Measurements from ENCODE around the gene ASTN1. TPM values are rescaled to one million over a fixed set of nuclear protein-coding genes. Genes with fewer than 3 reads are reported as not detected.
A peak's percentile ranks its signal among the peaks of the same experiment; 100 is the strongest.

Gene ASTN1
- total and polyA plus RNA-seq, 9 of the 15 experiments (the other 6 are each of a cell fraction or from before 2014, with no cell fraction given) = 0.05 to 0.22 (median 0.18) TPM

DNA sequence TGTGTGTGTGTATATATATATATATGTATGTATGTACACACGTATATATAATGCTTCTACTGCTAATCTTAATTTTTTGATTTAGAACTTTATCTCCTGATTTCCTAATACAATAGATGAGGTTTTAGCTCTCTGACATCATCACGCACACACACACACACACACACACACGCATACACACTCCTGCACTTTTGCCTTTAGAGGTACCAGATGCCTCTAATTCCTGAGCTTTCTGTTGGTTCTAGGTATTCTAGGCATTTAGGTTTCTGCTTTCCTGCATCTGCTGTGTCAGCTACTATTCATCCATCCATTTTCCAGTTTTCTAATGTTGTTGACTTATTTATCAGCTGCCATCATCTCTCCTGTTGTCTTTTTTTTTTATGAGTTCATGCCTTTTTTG, 348.3 kb downstream of the ASTN1 start:
- no TSS peak for BruUV-seq (replicated peaks)
- Histone ChIP-seq H3K4me2 (ENCODE audit: insufficient read depth, low read length) (no peak overlapping the region), H3K27me3 (ENCODE audit: control insufficient read depth in 2 of 2, insufficient read depth in 2 of 2, low read length in 2 of 2) (0 out of 5 replicates have a peak, but pooled peaks cover 2 to 4% of the 10 kb centered on the region in 2 experiments), H3K9me3 (replicated peaks; ENCODE audit: control insufficient read depth, insufficient read depth, low read depth, low read length) (no peaks in the 10 kb centered on the region), H4K20me1 (replicated peaks; ENCODE audit: control insufficient read depth, insufficient read depth, low read length) (no peaks in the 10 kb centered on the region), H3K9ac (ENCODE audit: insufficient read depth in 1 of 2, low read depth in 2 of 2, low read length in 2 of 2) (no peak overlapping the region), H3K4me3 (no peak overlapping the region), H3K79me2 (ENCODE audit: control insufficient read depth, insufficient read depth, low read length) (no peaks in the 10 kb centered on the region), H3K36me3 (ENCODE audit: control insufficient read depth, insufficient read depth, low read length) (no peaks in the 10 kb centered on the region), H3K27ac (ENCODE audit: extremely low read depth, low read depth, low read length) (no peak overlapping the region), H3K4me1 (replicated peaks in 1 of 2; ENCODE audit: control insufficient read depth in 2 of 2, insufficient read depth in 2 of 2, low read length in 2 of 2) (no peaks in the 10 kb centered on the region; a peak in 1 of 5 replicates), H3K9me1 (ENCODE audit: control insufficient read depth, insufficient read depth, low read length) (no peaks in the 10 kb centered on the region), H2AFZ (ENCODE audit: low read depth, low read length) (no peak overlapping the region)
- 0% methylated on average over 3 of the region's 3 CpGs for WGBS (ENCODE audit: insufficient coverage, low coverage, missing lambda C conversion rate)
- DNase-seq (ENCODE audit: extremely low read depth in 1 of 4, low spot score in 3 of 4) = no peak
- intact Hi-C loops (cut with micrococcal nuclease) = no loop called here
- ChIA-PET POLR2A (no interaction called here), CTCF (ENCODE audit: low intra/inter-chr PET ratio) (no interaction called here)
- ATAC-seq = no peak
- peak; percentile 34; the same call in 1 of the 2 replicates for TF ChIP-seq ZNF316 (IDR thresholded peaks at IDR 0.05)
- TF ChIP-seq ZNF347 (CRISPR knock-in tag; IDR thresholded peaks at IDR 0.05; ENCODE audit: low read depth) = no peak
- no peak for FAIRE-seq
- in situ Hi-C loops (cut with MboI) = no loop called here

DNA sequence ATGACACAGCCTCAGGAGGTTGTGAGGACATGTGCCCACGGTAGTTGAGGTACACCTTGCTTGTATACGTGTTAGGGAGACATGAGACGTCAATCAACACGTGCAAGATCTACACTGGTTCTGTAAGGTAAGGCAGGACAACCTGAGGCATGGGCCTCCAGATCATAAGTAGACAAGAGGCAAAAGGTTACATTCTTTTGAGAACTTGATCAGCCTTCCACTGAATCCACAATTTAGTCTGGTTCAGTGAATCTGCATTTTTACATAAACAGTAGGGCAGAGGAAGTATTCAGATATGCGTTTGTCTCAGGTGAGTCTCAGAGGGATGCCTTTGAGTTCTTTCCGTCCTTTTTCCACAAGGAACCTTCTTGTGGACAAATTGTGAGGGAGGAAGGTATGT, 348.9 kb downstream of the ASTN1 start:
- POLR2A ChIA-PET = no interaction called here
- no peak overlapping the region for H3K27ac ChIP-seq (ENCODE audit: extremely low read depth, low read depth, low read length)
- intact Hi-C loops (cut with micrococcal nuclease) = no loop called here
- no peaks in the 10 kb centered on the region for H3K79me2 ChIP-seq (ENCODE audit: control insufficient read depth, insufficient read depth, low read length)
- H3K4me1 ChIP-seq (replicated peaks in 1 of 2; ENCODE audit: control insufficient read depth in 2 of 2, insufficient read depth in 2 of 2, low read length in 2 of 2) = no peaks in the 10 kb centered on the region; a peak in 1 of 5 replicates
- no peaks in the 10 kb centered on the region for H4K20me1 ChIP-seq (replicated peaks; ENCODE audit: control insufficient read depth, insufficient read depth, low read length)
- CTCF ChIA-PET (ENCODE audit: low intra/inter-chr PET ratio) = no interaction called here
- H3K9ac ChIP-seq (ENCODE audit: insufficient read depth in 1 of 2, low read depth in 2 of 2, low read length in 2 of 2) = no peak overlapping the region
- FAIRE-seq (no peak), ATAC-seq (no peak), DNase-seq (ENCODE audit: extremely low read depth in 1 of 4, low spot score in 3 of 4) (no peak)
- peaks cover 2 to 4% of the 10 kb centered on the region in 2 experiments; a peak in 4 of 5 replicates for H3K27me3 ChIP-seq (ENCODE audit: control insufficient read depth in 2 of 2, insufficient read depth in 2 of 2, low read length in 2 of 2)
- in situ Hi-C loops (cut with MboI) = no loop called here
- no peaks in the 10 kb centered on the region for H3K9me3 ChIP-seq (replicated peaks; ENCODE audit: control insufficient read depth, insufficient read depth, low read depth, low read length)
- no peak overlapping the region for H3K4me3 ChIP-seq
- no peak overlapping the region for H2AFZ ChIP-seq (ENCODE audit: low read depth, low read length)
- BruUV-seq (replicated peaks) = no TSS peak
- no peak overlapping the region for H3K4me2 ChIP-seq (ENCODE audit: insufficient read depth, low read length)
- under 1% methylated on average over 6 of the region's 6 CpGs for WGBS (ENCODE audit: insufficient coverage, low coverage, missing lambda C conversion rate)
- no peaks in the 10 kb centered on the region for H3K36me3 ChIP-seq (ENCODE audit: control insufficient read depth, insufficient read depth, low read length)
- no peaks in the 10 kb centered on the region for H3K9me1 ChIP-seq (ENCODE audit: control insufficient read depth, insufficient read depth, low read length)
- TF ChIP-seq CEBPB (tag; IDR thresholded peaks at IDR 0.05) = no peak
- TF ChIP-seq SNIP1 (IDR thresholded peaks at IDR 0.05; ENCODE audit: low read depth) = no peak
- TF ChIP-seq BRF1 (IDR thresholded peaks at IDR 0.05; ENCODE audit: borderline replicate concordance, extremely low read depth, insufficient read length) = no peak
- TF ChIP-seq, protein P1, sequence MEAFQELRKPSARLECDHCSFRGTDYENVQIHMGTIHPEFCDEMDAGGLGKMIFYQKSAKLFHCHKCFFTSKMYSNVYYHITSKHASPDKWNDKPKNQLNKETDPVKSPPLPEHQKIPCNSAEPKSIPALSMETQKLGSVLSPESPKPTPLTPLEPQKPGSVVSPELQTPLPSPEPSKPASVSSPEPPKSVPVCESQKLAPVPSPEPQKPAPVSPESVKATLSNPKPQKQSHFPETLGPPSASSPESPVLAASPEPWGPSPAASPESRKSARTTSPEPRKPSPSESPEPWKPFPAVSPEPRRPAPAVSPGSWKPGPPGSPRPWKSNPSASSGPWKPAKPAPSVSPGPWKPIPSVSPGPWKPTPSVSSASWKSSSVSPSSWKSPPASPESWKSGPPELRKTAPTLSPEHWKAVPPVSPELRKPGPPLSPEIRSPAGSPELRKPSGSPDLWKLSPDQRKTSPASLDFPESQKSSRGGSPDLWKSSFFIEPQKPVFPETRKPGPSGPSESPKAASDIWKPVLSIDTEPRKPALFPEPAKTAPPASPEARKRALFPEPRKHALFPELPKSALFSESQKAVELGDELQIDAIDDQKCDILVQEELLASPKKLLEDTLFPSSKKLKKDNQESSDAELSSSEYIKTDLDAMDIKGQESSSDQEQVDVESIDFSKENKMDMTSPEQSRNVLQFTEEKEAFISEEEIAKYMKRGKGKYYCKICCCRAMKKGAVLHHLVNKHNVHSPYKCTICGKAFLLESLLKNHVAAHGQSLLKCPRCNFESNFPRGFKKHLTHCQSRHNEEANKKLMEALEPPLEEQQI (IDR thresholded peaks at IDR 0.05) = no peak
- TF ChIP-seq RCOR1 (IDR thresholded peaks at IDR 0.05; ENCODE audit: borderline replicate concordance in 1 of 2, low read depth in 2 of 2, low read length in 2 of 2) = no peak
- no peak for TF ChIP-seq HNRNPK (IDR thresholded peaks at IDR 0.05; ENCODE audit: low read depth, low read length, poor library complexity, severe bottlenecking)
- TF ChIP-seq NCOA6 (IDR thresholded peaks at IDR 0.05) = no peak
- TF ChIP-seq, protein P2, sequence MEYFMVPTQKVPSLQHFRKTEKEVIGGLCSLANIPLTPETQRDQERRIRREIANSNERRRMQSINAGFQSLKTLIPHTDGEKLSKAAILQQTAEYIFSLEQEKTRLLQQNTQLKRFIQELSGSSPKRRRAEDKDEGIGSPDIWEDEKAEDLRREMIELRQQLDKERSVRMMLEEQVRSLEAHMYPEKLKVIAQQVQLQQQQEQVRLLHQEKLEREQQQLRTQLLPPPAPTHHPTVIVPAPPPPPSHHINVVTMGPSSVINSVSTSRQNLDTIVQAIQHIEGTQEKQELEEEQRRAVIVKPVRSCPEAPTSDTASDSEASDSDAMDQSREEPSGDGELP (CRISPR knock-in tag; IDR thresholded peaks at IDR 0.05; ENCODE audit: borderline replicate concordance) = no peak
- TF ChIP-seq, protein P3, sequence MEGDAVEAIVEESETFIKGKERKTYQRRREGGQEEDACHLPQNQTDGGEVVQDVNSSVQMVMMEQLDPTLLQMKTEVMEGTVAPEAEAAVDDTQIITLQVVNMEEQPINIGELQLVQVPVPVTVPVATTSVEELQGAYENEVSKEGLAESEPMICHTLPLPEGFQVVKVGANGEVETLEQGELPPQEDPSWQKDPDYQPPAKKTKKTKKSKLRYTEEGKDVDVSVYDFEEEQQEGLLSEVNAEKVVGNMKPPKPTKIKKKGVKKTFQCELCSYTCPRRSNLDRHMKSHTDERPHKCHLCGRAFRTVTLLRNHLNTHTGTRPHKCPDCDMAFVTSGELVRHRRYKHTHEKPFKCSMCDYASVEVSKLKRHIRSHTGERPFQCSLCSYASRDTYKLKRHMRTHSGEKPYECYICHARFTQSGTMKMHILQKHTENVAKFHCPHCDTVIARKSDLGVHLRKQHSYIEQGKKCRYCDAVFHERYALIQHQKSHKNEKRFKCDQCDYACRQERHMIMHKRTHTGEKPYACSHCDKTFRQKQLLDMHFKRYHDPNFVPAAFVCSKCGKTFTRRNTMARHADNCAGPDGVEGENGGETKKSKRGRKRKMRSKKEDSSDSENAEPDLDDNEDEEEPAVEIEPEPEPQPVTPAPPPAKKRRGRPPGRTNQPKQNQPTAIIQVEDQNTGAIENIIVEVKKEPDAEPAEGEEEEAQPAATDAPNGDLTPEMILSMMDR (IDR thresholded peaks at IDR 0.05 in 2 of 3, conservative IDR thresholded peaks at IDR 0.05 in 1 of 3; ENCODE audit: insufficient read depth in 2 of 3, low read depth in 1 of 3, low read length in 3 of 3) = no peak
- TF ChIP-seq GABPB2 (CRISPR knock-in tag; conservative IDR thresholded peaks at IDR 0.05) = no peak

Measured in K562 (cell line).